Smooth muscle cell (in vitro differentiated cells): ENCODE results near the gene KDF1. TPM values are rescaled to one million over a fixed set of nuclear protein-coding genes. Genes with fewer than 3 reads are reported as not detected.

Experiments used
- DNase-seq: peaks from one replicate; lab custom pipeline; 2025; ENCODE audit not compliant: unreplicated experiment; lab: John Stamatoyannopoulos, UW
- H2AFZ ChIP-seq: fragments of 200-600 bp; sonication (generic); 2 replicates; pipeline ENCODE4 v1.6.0; 2016; ENCODE audit warnings: antibody characterized with exemption, low read depth, mild to moderate bottlenecking
- H3F3A ChIP-seq: fragments of 200-600 bp; sonication (generic); 2 replicates; pipeline ENCODE4 v1.6.0; 2017; ENCODE audit warnings: antibody characterized with exemption, low read depth
- H3K27ac ChIP-seq: fragments of 200-600 bp; sonication (generic); 2 replicates; pipeline ENCODE4 v1.5.1; 2016; ENCODE audit warnings: low read depth, mild to moderate bottlenecking
- H3K27me3 ChIP-seq: fragments of 200-600 bp; sonication (generic); 2 replicates; pipeline ENCODE4 v1.6.1; 2016; ENCODE audit warnings: low read depth, mild to moderate bottlenecking
- H3K36me3 ChIP-seq: fragments of 200-600 bp; sonication (generic); 2 replicates; pipeline ENCODE4 v1.5.1; 2016; ENCODE audit warnings: low read depth
- H3K4me1 ChIP-seq: fragments of 200-600 bp; sonication (generic); 2 replicates; pipeline ENCODE4 v1.5.1; 2016; ENCODE audit warnings: low read depth
- H3K4me2 ChIP-seq: fragments of 200-600 bp; sonication (generic); 2 replicates; pipeline ENCODE4 v1.6.0; 2016; ENCODE audit warnings: mild to moderate bottlenecking
- H3K4me3 ChIP-seq: fragments of 200-600 bp; sonication (generic); 2 replicates; pipeline ENCODE4 v1.5.1; 2016; ENCODE audit warnings: mild to moderate bottlenecking
- H3K79me2 ChIP-seq: fragments of 200-600 bp; sonication (generic); 2 replicates; pipeline ENCODE4 v1.6.0; 2016; ENCODE audit warnings: low read depth, mild to moderate bottlenecking
- H3K9ac ChIP-seq: fragments of 200-600 bp; sonication (generic); 2 replicates; pipeline ENCODE4 v1.6.0; 2016; ENCODE audit warnings: low read depth
- H3K9me3 ChIP-seq: fragments of 200-600 bp; sonication (generic); replicated peaks from 2 replicates; pipeline ENCODE4 v1.5.1; 2016; ENCODE audit warnings: low read depth
- H4K20me1 ChIP-seq: fragments of 200-600 bp; sonication (generic); 2 replicates; pipeline ENCODE4 v1.6.0; 2016; ENCODE audit warnings: low read depth
- CTCF ChIP-seq: fragments of 200-600 bp; sonication (generic); IDR thresholded peaks from 2 replicates; pipeline ENCODE4 v1.5.1; 2017; ENCODE audit warnings: borderline replicate concordance, mild to moderate bottlenecking, antibody characterized with exemption; ENCODE audit not compliant: insufficient read depth, poor library complexity, severe bottlenecking
- WGBS: methylation state at CpG from one replicate; pipeline ENCODE4 v1.1.7; 2016; ENCODE audit warnings: low lambda C conversion rate; 5-methylcytosine and 5-hydroxymethylcytosine counted together
- polyA plus RNA-seq: library from polyadenylated mRNA; unstranded; fragments of >200 nt; fragmentation: Nextera tagmentation; extraction: Ambion mirVana; gene quantifications from 2 replicates; pipeline ENCODE4 v1.2.1, GENCODE V29; 2016
- total RNA-seq: library from RNA; depleted of rRNA; stranded (reverse); fragments of >200 nt; gene quantifications from 2 replicates; pipeline ENCODE4 v1.2.3, GENCODE V29; 2014

KDF1 gene
- total and polyA plus RNA-seq, 2 experiments from 2014 or later = 0.96 to 2.7 TPM

GRCh38 chr1:26900815-26901511 lies 59.3 kb downstream of the KDF1 start:
- no peaks in the 10 kb centered on the region for H3K9me3 ChIP-seq
- H4K20me1 ChIP-seq = no peaks in the 10 kb centered on the region
- peaks cover 38% of the 10 kb centered on the region for H3K79me2 ChIP-seq
- peak overlapping the region; percentile 99 for H3K9ac ChIP-seq
- no peaks in the 10 kb centered on the region for H3K27me3 ChIP-seq
- H3K4me2 ChIP-seq = peak overlapping the region; percentile 93
- H3K27ac ChIP-seq = peak overlapping the region; percentile 93
- H3F3A ChIP-seq = no peaks in the 10 kb centered on the region
- peak overlapping the region; percentile 78 for H3K4me3 ChIP-seq
- peaks cover 7% of the 10 kb centered on the region for H3K36me3 ChIP-seq
- H2AFZ ChIP-seq = peak overlapping the region; percentile 95
- no peak for DNase-seq
- no peak for TF ChIP-seq CTCF
- H3K4me1 ChIP-seq = peaks cover 12% of the 10 kb centered on the region
- 78% methylated on average over 18 of the region's 18 CpGs for WGBS

GRCh38 chr1:26900001-26900814 lies 60.1 kb downstream of the KDF1 start, which contains the start of gene GPATCH3:
Gene GPATCH3 (minus strand): TSS chr1:26900467. CDS start chr1:26900442, 25 bp downstream.
- Histone ChIP-seq H3K4me1 (peaks cover 12% of the 10 kb centered on the region), H3K9ac (peak within 1 kb of the TSS; percentile 99), H3K36me3 (peaks cover 7% of the 10 kb centered on the region), H3K4me2 (peak within 1 kb of the TSS; percentile 93), H3K27me3 (no peaks in the 10 kb centered on the region), H3F3A (no peaks in the 10 kb centered on the region), H3K4me3 (peak within 1 kb of the TSS; percentile 78), H3K9me3 (no peaks in the 10 kb centered on the region), H3K27ac (peak within 1 kb of the TSS; percentile 93), H2AFZ (peak within 1 kb of the TSS; percentile 95), H3K79me2 (peaks cover 41% of the 10 kb centered on the region), H4K20me1 (no peaks in the 10 kb centered on the region)
- peak; percentile 47 for DNase-seq
- no peak for TF ChIP-seq CTCF
- 1% methylated on average over 49 of the region's 50 CpGs for WGBS

Other genes with a start within 250 kb of the KDF1 start
- 9.9 and 13.8 TPM in 2 replicates for gene PIGV, start 172.5 kb downstream of the KDF1 start, total RNA-seq
- 8.7 and 9.4 TPM in 2 replicates for gene PIGV, start 172.5 kb downstream of the KDF1 start, polyA plus RNA-seq
- gene ZDHHC18, start 133.8 kb downstream of the KDF1 start, total RNA-seq = 16.7 and 52.5 TPM in 2 replicates
- 20.3 and 20.8 TPM in 2 replicates for gene ZDHHC18, start 133.8 kb downstream of the KDF1 start, polyA plus RNA-seq
- 62.8 and 110 TPM in 2 replicates for gene SFN, start 97.3 kb downstream of the KDF1 start, total RNA-seq
- gene SFN, start 97.3 kb downstream of the KDF1 start, polyA plus RNA-seq = 112 and 320 TPM in 2 replicates
- 7.3 and 13.3 TPM in 2 replicates for gene GPN2, start 70.2 kb downstream of the KDF1 start, total RNA-seq
- gene GPN2, start 70.2 kb downstream of the KDF1 start, polyA plus RNA-seq = 29.4 and 36.3 TPM in 2 replicates
- 5.6 and 7.1 TPM in 2 replicates for gene GPATCH3, start 60.0 kb downstream of the KDF1 start, total RNA-seq
- 17.4 and 23.6 TPM in 2 replicates for gene GPATCH3, start 60.0 kb downstream of the KDF1 start, polyA plus RNA-seq
- not detected in 2 replicates for gene NR0B2, start 46.5 kb downstream of the KDF1 start, total RNA-seq
- gene NR0B2, start 46.5 kb downstream of the KDF1 start, polyA plus RNA-seq = not detected in 2 replicates
- gene NUDC, start 38.7 kb downstream of the KDF1 start, total RNA-seq = 23.9 and 29.3 TPM in 2 replicates
- 122 and 131 TPM in 2 replicates for gene NUDC, start 38.7 kb downstream of the KDF1 start, polyA plus RNA-seq
- 4.4 and 14.1 TPM in 2 replicates for gene TRNP1, start 33.2 kb upstream of the KDF1 start, total RNA-seq
- gene TRNP1, start 33.2 kb upstream of the KDF1 start, polyA plus RNA-seq = 18.6 and 19.9 TPM in 2 replicates
- gene TENT5B, start 52.4 kb upstream of the KDF1 start, total RNA-seq = 8.5 and 11.0 TPM in 2 replicates
- gene TENT5B, start 52.4 kb upstream of the KDF1 start, polyA plus RNA-seq = 12.7 and 24.8 TPM in 2 replicates
- 16.5 and 20.7 TPM in 2 replicates for gene SLC9A1, start 194.7 kb upstream of the KDF1 start, total RNA-seq
- gene SLC9A1, start 194.7 kb upstream of the KDF1 start, polyA plus RNA-seq = 37.4 and 59.5 TPM in 2 replicates